GM23248 (cell line): ENCODE results near the gene PRDM16.
A peak's percentile ranks its signal among the peaks of the same experiment; 100 is the strongest.

Experiments used
- EZH2 ChIP-seq: fragments of 200-600 bp; sonication (generic); IDR thresholded peaks from 2 replicates; pipeline ENCODE4 v1.6.1; 2018; ENCODE audit warnings: antibody characterized with exemption, mild to moderate bottlenecking; ENCODE audit not compliant: insufficient read depth, poor library complexity, severe bottlenecking
- EZH2phosphoT487 ChIP-seq: fragments of 200-600 bp; sonication (generic); IDR thresholded peaks from 2 replicates; pipeline ENCODE4 v1.6.1; 2018; ENCODE audit warnings: antibody characterized with exemption, moderate library complexity, mild to moderate bottlenecking, low read depth; ENCODE audit not compliant: insufficient read depth

GRCh38 chr1:3247521-3248121 lies 178.6 kb downstream of the PRDM16 start:
- no peak for TF ChIP-seq EZH2
- TF ChIP-seq EZH2phosphoT487: 0 out of 2 replicates have a peak, but pooled peaks have one; percentile 32
